H9 (cell line): Measurements from ENCODE around the gene IGF2BP3. TPM values are rescaled to one million over a fixed set of nuclear protein-coding genes. Genes with fewer than 3 reads are reported as not detected.

Experiments used
- DNase-seq: peaks from one replicate; pipeline ENCODE4 v3.0.0-alpha.2; 2017
- H2AFZ ChIP-seq: one replicate; pipeline ENCODE4 v1.6.1; 2013; ENCODE audit warnings: mild to moderate bottlenecking, low read length, control low read depth, moderate library complexity
- H2AK5ac ChIP-seq: 2 replicates; pipeline ENCODE4 v1.6.1; 2013; ENCODE audit warnings: low read length, control low read depth, mixed read lengths; ENCODE audit not compliant: insufficient read length
- H2BK120ac ChIP-seq: one replicate; pipeline ENCODE4 v1.6.1; 2013; ENCODE audit warnings: low read depth, mild to moderate bottlenecking, low read length, control low read depth, inconsistent platforms; ENCODE audit not compliant: poor library complexity, severe bottlenecking
- H2BK12ac ChIP-seq: 2 replicates; pipeline ENCODE4 v1.6.1; 2013; ENCODE audit warnings: low read length, control low read depth, mixed read lengths, low read depth; ENCODE audit not compliant: insufficient read length
- H2BK15ac ChIP-seq: 2 replicates; pipeline ENCODE4 v1.6.1; 2013; ENCODE audit warnings: low read depth, low read length, control low read depth
- H2BK20ac ChIP-seq: one replicate; pipeline ENCODE4 v1.6.1; 2013; ENCODE audit warnings: low read depth, mild to moderate bottlenecking, low read length, control low read depth, inconsistent platforms; ENCODE audit not compliant: poor library complexity, severe bottlenecking
- H2BK5ac ChIP-seq: 2 replicates; pipeline ENCODE4 v1.6.1; 2013; ENCODE audit warnings: low read length, control low read depth, mixed read lengths; ENCODE audit not compliant: insufficient read length
- H3K14ac ChIP-seq: 2 replicates; pipeline ENCODE4 v1.6.1; 2013; ENCODE audit warnings: low read length, control low read depth; ENCODE audit not compliant: insufficient read depth
- H3K18ac ChIP-seq: 2 replicates; pipeline ENCODE4 v1.6.1; 2013; ENCODE audit warnings: low read depth, mild to moderate bottlenecking, mixed read lengths, low read length, control low read depth; ENCODE audit not compliant: insufficient read length
- H3K23ac ChIP-seq: 2 replicates; pipeline ENCODE4 v1.6.1; 2013; ENCODE audit warnings: low read length, control low read depth, mixed read lengths, low read depth; ENCODE audit not compliant: insufficient read length
- H3K23me2 ChIP-seq: 2 replicates; pipeline ENCODE4 v1.6.1; 2013; ENCODE audit warnings: low read depth, mild to moderate bottlenecking, mixed read lengths, low read length, control low read depth; ENCODE audit not compliant: insufficient read length, poor library complexity, severe bottlenecking
- H3K27ac ChIP-seq: 2 replicates; pipeline ENCODE4 v1.5.1; 2013; ENCODE audit warnings: low read length, control low read depth, mixed read lengths, low read depth; ENCODE audit not compliant: insufficient read length
- H3K27me3 ChIP-seq: 2 replicates; pipeline ENCODE4 v1.6.1; 2013; ENCODE audit warnings: low read length, control low read depth, inconsistent platforms; ENCODE audit not compliant: insufficient read depth
- H3K4ac ChIP-seq: 2 replicates; pipeline ENCODE4 v1.6.1; 2013; ENCODE audit warnings: low read depth, mild to moderate bottlenecking, control low read depth, inconsistent platforms, low read length, moderate library complexity
- H3K4me1 ChIP-seq: 2 replicates; pipeline ENCODE4 v1.6.1; 2013; ENCODE audit warnings: low read length, control low read depth, inconsistent platforms; ENCODE audit not compliant: insufficient read depth
- H3K4me2 ChIP-seq: 2 replicates; pipeline ENCODE4 v1.6.1; 2013; ENCODE audit warnings: low read length, control low read depth, mixed read lengths; ENCODE audit not compliant: insufficient read length, insufficient read depth
- H3K56ac ChIP-seq: 2 replicates; pipeline ENCODE4 v1.6.1; 2013; ENCODE audit warnings: low read depth, mild to moderate bottlenecking, mixed read lengths, low read length, control low read depth; ENCODE audit not compliant: insufficient read length
- H3K79me1 ChIP-seq: 2 replicates; pipeline ENCODE4 v1.6.1; 2013; ENCODE audit warnings: low read depth, mild to moderate bottlenecking, moderate library complexity, low read length, control low read depth, inconsistent platforms; ENCODE audit not compliant: insufficient read depth, poor library complexity, severe bottlenecking
- H3K79me2 ChIP-seq: 2 replicates; pipeline ENCODE4 v1.6.1; 2013; ENCODE audit warnings: low read length, control low read depth, inconsistent platforms; ENCODE audit not compliant: insufficient read depth
- H3K9ac ChIP-seq: 2 replicates; pipeline ENCODE4 v1.6.1; 2013; ENCODE audit warnings: low read length, control low read depth, mixed read lengths; ENCODE audit not compliant: insufficient read length; ENCODE audit errors: extremely low read depth
- H3K9me3 ChIP-seq: one replicate; pipeline ENCODE4 v1.6.1; 2013; ENCODE audit warnings: low read depth, low read length, inconsistent platforms; ENCODE audit not compliant: control insufficient read depth
- H3T11ph ChIP-seq: one replicate; pipeline ENCODE4 v1.6.1; 2013; ENCODE audit warnings: mild to moderate bottlenecking, low read length, control low read depth, inconsistent platforms
- H4K20me1 ChIP-seq: one replicate; pipeline ENCODE4 v1.6.1; 2013; ENCODE audit not compliant: control insufficient read depth, insufficient read length, insufficient read depth
- H4K5ac ChIP-seq: 2 replicates; pipeline ENCODE4 v1.6.1; 2013; ENCODE audit warnings: low read depth, mild to moderate bottlenecking, mixed read lengths, low read length, control low read depth; ENCODE audit not compliant: insufficient read length
- H4K8ac ChIP-seq: replicated peaks from 2 replicates; pipeline ENCODE4 v1.6.1; 2013; ENCODE audit warnings: low read length, control low read depth, mixed read lengths, low read depth; ENCODE audit not compliant: insufficient read length
- H4K91ac ChIP-seq: 2 replicates; pipeline ENCODE4 v1.6.1; 2013; ENCODE audit warnings: low read depth, mild to moderate bottlenecking, moderate library complexity, mixed read lengths, low read length, control low read depth; ENCODE audit not compliant: insufficient read length
- H3K27ac Mint-ChIP-seq, 3 experiments: 2 replicates in 2 of 3; 3 replicates in 1 of 3; pipeline ENCODE4 v1.8.0; 2020 to 2021; ENCODE audit warnings: mixed read lengths in 3 of 3, mild to moderate bottlenecking in 1 of 3, moderate library complexity in 1 of 3
- H3K27me3 Mint-ChIP-seq: 2 replicates; pipeline ENCODE4 v1.8.0; 2021; ENCODE audit warnings: low read depth, mild to moderate bottlenecking, moderate library complexity, mixed read lengths
- H3K36me3 Mint-ChIP-seq, 3 experiments: 2 replicates in 2 of 3; 3 replicates in 1 of 3; pipeline ENCODE4 v1.8.0; 2020 to 2021; ENCODE audit warnings: low read depth in 3 of 3, mixed read lengths in 3 of 3; ENCODE audit not compliant: insufficient read depth in 1 of 3
- H3K4me1 Mint-ChIP-seq, 2 experiments: 2 replicates each; pipeline ENCODE4 v1.8.0; 2020; ENCODE audit warnings: mixed read lengths in 2 of 2
- H3K4me3 Mint-ChIP-seq, 2 experiments: 2 replicates in 1 of 2; 3 replicates in 1 of 2; pipeline ENCODE4 v1.8.0; 2020 to 2021; ENCODE audit warnings: mild to moderate bottlenecking in 2 of 2, mixed read lengths in 2 of 2, moderate library complexity in 1 of 2
- H3K9me3 Mint-ChIP-seq, 2 experiments: 2 replicates in 1 of 2; 3 replicates in 1 of 2; pipeline ENCODE4 v1.8.0; 2020; ENCODE audit warnings: mild to moderate bottlenecking in 2 of 2, mixed read lengths in 2 of 2, moderate library complexity in 1 of 2
- WGBS: extraction: QIAGEN DNeasy Blood & Tissue Kit; methylation state at CpG from one replicate; pipeline ENCODE4 v1.1.7; 2013; ENCODE audit warnings: missing lambda C conversion rate, low lambda C conversion rate, mixed read lengths; ENCODE audit not compliant: insufficient read length; ENCODE audit errors: extremely low coverage; 5-methylcytosine and 5-hydroxymethylcytosine counted together
- total RNA-seq: library from RNA; stranded (reverse); gene quantifications from 2 replicates; pipeline ENCODE4 v1.2.1, GENCODE V29; 2021
- TF ChIP-seq, protein P1 (sequence below): fragments of 200-600 bp; sonication (generic); conservative IDR thresholded peaks from 3 replicates; pipeline ENCODE4 v1.8.0; 2021; ENCODE audit warnings: antibody characterized with exemption, mild to moderate bottlenecking

Gene IGF2BP3
- total RNA-seq, 1 experiment from 2014 or later, result 197 TPM

DNA sequence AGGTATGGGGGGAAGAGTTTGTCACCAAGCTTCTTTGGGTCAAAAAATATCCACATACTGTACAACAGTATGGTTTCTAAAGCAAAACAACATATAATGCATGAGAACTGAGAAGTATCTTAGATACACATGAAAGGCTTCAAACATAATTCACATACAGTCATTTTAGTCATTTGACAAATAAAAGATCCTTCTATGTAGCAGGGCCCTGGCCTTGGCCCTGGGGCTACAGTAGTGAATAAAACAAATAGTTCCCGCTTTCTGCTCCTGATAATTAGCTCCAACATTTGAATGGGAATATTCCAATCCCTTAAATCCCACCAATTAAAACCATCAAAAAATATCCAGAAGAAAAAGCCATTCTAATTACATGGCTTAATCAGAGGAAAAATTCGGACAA is 119.8 kb downstream of the IGF2BP3 start:
- H4K5ac ChIP-seq, result no peak overlapping the region
- TF ChIP-seq, protein P1, sequence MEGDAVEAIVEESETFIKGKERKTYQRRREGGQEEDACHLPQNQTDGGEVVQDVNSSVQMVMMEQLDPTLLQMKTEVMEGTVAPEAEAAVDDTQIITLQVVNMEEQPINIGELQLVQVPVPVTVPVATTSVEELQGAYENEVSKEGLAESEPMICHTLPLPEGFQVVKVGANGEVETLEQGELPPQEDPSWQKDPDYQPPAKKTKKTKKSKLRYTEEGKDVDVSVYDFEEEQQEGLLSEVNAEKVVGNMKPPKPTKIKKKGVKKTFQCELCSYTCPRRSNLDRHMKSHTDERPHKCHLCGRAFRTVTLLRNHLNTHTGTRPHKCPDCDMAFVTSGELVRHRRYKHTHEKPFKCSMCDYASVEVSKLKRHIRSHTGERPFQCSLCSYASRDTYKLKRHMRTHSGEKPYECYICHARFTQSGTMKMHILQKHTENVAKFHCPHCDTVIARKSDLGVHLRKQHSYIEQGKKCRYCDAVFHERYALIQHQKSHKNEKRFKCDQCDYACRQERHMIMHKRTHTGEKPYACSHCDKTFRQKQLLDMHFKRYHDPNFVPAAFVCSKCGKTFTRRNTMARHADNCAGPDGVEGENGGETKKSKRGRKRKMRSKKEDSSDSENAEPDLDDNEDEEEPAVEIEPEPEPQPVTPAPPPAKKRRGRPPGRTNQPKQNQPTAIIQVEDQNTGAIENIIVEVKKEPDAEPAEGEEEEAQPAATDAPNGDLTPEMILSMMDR, result no peak
- no peak overlapping the region for H2AFZ ChIP-seq
- no peak overlapping the region for H2BK15ac ChIP-seq
- no peak overlapping the region for H2BK5ac ChIP-seq
- no peaks in the 10 kb centered on the region for H3K27me3 ChIP-seq
- no peak for DNase-seq
- no peak overlapping the region for H3K9ac ChIP-seq
- H3K4ac ChIP-seq, result no peak overlapping the region
- peaks cover 2% of the 10 kb centered on the region; the same call in 1 of the 2 replicates for H3K79me2 ChIP-seq
- H3K4me1 ChIP-seq, result no peaks in the 10 kb centered on the region
- no peaks in the 10 kb centered on the region for H3K9me3 ChIP-seq
- H3K27me3 Mint-ChIP-seq, result no peaks in the 10 kb centered on the region
- H3K9me3 Mint-ChIP-seq, result no peaks in the 10 kb centered on the region
- no peaks in the 10 kb centered on the region for H4K20me1 ChIP-seq
- H3K4me3 Mint-ChIP-seq, result no peak overlapping the region
- peaks cover 32 to 75% (median 64%) of the 10 kb centered on the region in 3 experiments; a peak in 6 of 7 replicates for H3K36me3 Mint-ChIP-seq
- H3K18ac ChIP-seq, result no peak overlapping the region
- no peaks in the 10 kb centered on the region for H3K23me2 ChIP-seq
- H3K27ac Mint-ChIP-seq, result peak overlapping the region in 1 of 3 experiments; percentile 91; a peak in 3 of 7 replicates
- H4K91ac ChIP-seq, result no peak overlapping the region
- H2AK5ac ChIP-seq, result no peak overlapping the region
- no peak overlapping the region for H2BK12ac ChIP-seq
- no peak overlapping the region for H3T11ph ChIP-seq
- H3K14ac ChIP-seq, result no peak overlapping the region
- WGBS, result no CpG with 5 or more reads among the region's 2 CpGs
- H2BK20ac ChIP-seq, result no peak overlapping the region
- H3K23ac ChIP-seq, result no peak overlapping the region
- H3K79me1 ChIP-seq, result peaks cover 7% of the 10 kb centered on the region
- no peak overlapping the region for H3K27ac ChIP-seq
- H4K8ac ChIP-seq, result no peak overlapping the region
- no peak overlapping the region for H2BK120ac ChIP-seq
- H3K4me1 Mint-ChIP-seq, result peaks cover 30 to 46% of the 10 kb centered on the region in 2 experiments
- no peak overlapping the region for H3K56ac ChIP-seq
- H3K4me2 ChIP-seq, result no peak overlapping the region
